Epithelial cell of proximal tubule (primary cell): ENCODE data around the gene QPRT. TPM values are rescaled to one million over a fixed set of nuclear protein-coding genes. Genes with fewer than 3 reads are reported as not detected.
"Not testable (repeated sequence)": the region's sequence is repeated elsewhere in the genome, so short reads cannot be mapped to it uniquely, and the experiment has no call there.

Experiments
- DNase-seq: peaks from one replicate; pipeline ENCODE4 v3.0.0-alpha.2; 2011; ENCODE audit warnings: low read depth
- H3K4me3 ChIP-seq: 2 replicates; pipeline ENCODE4 v1.5.1; 2011; ENCODE audit warnings: low read depth, mild to moderate bottlenecking, low read length
- total RNA-seq: library from RNA; depleted of rRNA; stranded (reverse); fragments of >200 nt; gene quantifications from 2 replicates; pipeline ENCODE4 v1.2.3, GENCODE V29; 2015
- TF ChIP-seq, protein P1 (sequence below): conservative IDR thresholded peaks from 2 replicates; pipeline ENCODE4 v1.5.1; 2012; ENCODE audit warnings: low read depth, mild to moderate bottlenecking, low read length

Gene QPRT
- total RNA-seq, 1 donor from 2014 or later = 89.9 TPM

DNA sequence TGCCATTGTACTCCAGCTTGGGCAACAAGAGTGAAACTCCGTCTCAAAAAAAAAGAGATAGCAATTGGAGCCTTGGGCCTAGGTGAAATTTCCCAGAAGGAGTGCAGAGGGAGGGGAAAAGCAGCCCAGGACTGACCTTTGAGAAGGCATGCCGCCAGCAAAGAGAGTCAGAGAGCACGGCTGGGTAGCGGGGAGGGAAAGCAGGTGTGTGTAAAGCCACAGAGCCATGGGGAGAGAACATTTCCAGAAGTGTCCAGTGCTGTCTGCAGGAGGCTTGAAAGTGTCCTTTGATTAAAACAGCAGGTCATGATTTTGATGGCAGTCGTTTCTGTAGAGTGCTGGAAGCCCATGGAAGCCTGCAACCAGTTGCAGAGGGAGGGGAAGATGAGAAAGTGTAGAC, 58.7 kb downstream of the QPRT start:
- TF ChIP-seq, protein P1, sequence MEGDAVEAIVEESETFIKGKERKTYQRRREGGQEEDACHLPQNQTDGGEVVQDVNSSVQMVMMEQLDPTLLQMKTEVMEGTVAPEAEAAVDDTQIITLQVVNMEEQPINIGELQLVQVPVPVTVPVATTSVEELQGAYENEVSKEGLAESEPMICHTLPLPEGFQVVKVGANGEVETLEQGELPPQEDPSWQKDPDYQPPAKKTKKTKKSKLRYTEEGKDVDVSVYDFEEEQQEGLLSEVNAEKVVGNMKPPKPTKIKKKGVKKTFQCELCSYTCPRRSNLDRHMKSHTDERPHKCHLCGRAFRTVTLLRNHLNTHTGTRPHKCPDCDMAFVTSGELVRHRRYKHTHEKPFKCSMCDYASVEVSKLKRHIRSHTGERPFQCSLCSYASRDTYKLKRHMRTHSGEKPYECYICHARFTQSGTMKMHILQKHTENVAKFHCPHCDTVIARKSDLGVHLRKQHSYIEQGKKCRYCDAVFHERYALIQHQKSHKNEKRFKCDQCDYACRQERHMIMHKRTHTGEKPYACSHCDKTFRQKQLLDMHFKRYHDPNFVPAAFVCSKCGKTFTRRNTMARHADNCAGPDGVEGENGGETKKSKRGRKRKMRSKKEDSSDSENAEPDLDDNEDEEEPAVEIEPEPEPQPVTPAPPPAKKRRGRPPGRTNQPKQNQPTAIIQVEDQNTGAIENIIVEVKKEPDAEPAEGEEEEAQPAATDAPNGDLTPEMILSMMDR = no peak
- H3K4me3 ChIP-seq = no peak overlapping the region
- DNase-seq = no peak

DNA sequence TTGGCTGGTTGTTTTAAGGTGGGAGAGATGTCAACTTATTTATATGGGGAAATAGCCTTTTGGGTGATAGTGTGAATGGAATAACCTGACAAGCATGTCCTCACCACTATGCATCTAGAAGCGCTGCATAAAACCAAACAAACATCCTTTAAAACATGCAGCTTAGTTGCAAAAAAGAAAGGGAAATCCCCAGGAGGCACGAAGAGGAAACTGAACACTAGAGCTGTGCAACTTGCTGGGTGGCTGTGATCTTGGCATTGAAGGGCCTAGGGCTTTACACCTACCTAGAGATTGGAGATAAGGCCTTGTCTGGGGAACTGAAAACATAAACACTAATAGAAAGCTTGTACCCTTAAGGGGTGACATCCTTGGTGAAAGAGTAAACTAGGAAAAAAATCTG, 59.5 kb downstream of the QPRT start:
- DNase-seq = no peak
- H3K4me3 ChIP-seq = no peak overlapping the region
- TF ChIP-seq, protein P1 = no peak

DNA sequence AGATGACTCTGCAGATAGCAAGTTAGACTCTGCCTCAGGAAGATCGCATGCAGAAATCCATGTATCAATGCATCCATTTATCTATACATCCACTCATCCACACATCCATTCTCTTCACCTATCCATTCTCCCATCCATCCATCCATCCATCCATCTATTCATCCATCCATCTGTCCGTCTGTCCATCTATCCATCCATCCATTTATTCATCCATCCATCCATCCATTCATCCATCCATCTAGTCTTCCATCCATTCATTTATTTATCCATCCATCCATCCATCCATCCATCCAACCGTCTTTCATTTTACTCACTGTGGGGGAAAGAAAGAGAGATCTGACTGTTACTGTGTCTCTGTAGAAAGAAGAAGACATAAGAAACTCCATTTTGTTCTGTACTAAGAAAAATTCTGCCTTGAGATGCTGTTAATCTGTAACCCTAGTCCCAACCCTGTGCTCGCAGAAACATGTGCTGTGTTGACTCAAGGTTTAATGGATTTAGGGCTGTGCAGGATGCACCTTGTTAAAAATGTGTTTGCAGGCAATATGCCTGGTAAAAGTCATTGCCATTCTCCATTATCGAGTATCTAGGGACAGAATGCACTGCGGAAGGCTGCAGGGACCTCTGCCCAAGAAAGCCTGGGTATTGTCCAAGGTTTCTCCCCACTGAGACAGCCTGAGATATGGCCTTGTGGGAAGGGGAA, 61.1 kb downstream of the QPRT start:
- not testable (repeated sequence) for H3K4me3 ChIP-seq, DNase-seq

DNA sequence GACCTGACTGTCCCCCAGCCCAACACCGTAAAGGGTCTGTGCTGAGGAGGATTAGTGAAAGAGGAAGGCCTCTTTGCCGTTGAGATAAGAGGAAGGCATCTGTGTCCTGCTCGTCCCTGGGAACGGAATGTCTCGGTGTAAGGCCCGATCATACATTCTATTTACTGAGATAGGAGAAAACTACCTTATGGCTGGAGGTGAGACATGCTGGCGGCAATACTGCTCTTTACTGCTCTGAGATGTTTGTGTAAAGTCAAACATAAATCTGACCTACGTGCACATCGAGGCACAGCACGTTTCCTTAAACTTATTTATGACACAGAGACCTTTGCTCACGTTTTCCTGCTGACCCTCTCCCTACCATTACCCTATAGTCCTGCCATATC, 61.6 kb downstream of the QPRT start:
- H3K4me3 ChIP-seq, DNase-seq: not testable (repeated sequence)

DNA sequence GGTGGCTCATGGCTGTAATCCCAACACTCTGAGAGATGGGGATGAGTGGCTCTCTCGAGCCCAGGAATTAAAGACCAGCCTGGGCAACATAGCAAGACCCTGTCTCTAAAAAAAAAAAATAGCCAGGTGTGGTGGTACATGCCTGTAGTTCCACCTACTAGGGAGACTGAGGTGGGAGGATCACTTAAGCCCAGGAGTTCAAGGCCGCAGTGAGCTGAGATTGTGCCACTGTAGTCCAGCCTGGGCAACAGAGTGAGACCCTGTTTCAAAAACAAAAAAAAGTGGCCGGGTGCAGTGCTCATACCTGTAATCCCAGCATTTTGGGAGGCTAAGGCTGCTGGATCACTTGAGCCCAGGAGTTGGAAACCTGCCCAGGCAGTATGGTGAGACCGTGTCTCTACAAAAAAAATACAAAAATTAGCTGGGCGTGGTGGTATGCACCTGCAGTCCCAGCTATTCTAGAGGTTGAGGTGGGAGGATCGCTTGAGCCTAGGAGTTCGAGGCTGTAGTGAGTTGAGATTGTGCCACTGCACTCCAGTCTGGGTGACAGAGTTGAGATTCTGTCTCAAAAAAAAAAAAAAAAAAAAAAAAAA, 63.8 kb downstream of the QPRT start:
- TF ChIP-seq, protein P1 = no peak
- no peak overlapping the region for H3K4me3 ChIP-seq
- DNase-seq = no peak

DNA sequence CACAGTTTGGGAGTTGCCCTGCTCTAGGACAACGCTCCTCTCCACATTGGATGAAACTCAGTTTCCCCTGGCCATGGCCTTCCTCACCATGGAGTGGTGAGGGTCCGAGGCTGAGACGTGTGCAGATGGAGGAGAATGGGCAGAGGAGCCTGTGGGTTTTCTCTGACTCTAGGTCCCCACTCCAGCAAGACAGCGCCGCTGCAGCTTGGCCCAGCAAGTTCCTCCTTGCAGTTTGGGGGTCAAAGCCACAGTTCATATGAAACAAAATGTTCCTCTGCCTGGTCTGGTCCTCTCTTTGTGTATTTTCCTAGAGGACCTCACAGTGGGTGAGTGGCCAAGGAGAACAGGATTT, 64.5 kb downstream of the QPRT start:
- H3K4me3 ChIP-seq = no peak overlapping the region
- DNase-seq = no peak
- TF ChIP-seq, protein P1 = no peak

DNA sequence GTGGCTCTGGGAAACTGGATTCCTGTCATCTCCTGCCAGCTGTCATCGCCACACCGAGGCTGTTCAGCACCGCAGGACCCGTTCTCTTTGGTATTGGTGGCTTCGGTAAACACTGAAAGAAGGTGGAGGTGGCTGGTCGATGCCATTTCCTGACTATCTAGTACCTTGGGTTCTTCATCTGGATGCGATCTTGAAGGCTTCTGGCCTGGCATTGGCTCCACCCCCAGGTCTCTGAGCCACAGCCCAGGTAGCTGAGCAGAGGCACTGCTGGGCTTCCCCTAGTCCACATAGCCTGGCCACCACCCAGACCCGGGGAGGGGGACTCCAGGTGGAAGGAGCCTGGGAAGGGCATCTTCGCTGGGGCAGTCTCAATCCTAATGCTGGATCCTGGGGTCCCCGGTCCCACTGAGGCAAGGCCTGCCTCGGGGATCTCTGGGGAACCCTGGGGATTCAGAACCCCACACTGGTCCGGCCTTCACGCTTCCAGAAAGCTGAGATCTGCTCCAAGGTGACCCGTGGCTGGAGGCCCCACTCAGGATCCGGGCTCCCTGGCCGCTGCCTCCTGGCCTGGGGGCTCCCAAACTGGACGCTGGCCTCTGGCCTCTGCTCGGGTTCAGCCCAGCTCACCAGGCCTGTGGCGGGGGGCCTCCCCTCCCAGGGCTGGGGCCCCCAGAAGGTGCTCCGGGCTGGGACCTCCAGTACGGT, 65.0 kb downstream of the QPRT start:
- TF ChIP-seq, protein P1 = no peak
- H3K4me3 ChIP-seq = no peak overlapping the region
- no peak for DNase-seq
